Measurements from ENCODE around the gene B3GAT1.

The B3GAT1 gene

GRCh38 chr11:134389464-134390180 lies 22.4 kb downstream of the B3GAT1 start:
- DNase-seq: no peak

DNA sequence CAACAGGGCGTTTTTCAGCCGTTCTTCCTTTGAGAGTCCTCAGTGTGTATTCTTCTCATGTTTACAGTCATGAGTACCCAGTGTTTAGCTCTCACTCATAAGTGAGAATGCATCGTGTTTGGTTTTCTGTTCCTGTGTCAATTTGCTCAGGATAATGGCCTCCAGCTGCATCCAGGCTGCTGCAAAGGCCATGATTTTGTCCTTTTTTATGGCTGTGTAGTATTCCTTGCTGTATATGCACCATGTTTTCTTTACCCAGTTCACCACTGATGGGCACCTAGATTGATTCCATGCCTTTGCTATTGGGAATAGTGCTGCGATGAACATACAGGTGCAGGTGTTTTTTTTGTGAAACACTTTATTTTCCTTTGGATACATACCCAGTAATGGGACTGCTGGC lies 23.5 kb downstream of the B3GAT1 start:
- DNase-seq: no peak

DNA sequence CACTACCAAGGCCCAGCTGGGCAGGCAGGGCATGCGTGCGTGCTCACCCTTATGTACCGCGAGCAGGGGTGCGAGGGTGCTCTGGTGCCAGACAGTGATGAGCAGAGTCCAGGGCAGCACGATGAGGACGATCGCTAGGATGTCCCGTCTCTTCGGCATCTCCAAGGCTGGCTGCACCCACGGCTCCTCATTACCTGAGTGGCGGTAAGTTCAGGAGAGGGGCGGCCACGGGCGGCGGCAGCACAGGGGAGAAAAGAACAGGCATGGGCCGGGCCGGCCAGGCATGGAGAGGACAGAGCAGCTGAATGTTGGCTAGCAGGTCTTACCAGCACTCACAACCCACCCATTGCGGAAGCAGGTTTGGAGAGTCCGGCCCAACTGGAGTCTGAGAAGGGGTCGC lies 24.5 kb downstream of the B3GAT1 start:
- DNase-seq: no peak

DNA sequence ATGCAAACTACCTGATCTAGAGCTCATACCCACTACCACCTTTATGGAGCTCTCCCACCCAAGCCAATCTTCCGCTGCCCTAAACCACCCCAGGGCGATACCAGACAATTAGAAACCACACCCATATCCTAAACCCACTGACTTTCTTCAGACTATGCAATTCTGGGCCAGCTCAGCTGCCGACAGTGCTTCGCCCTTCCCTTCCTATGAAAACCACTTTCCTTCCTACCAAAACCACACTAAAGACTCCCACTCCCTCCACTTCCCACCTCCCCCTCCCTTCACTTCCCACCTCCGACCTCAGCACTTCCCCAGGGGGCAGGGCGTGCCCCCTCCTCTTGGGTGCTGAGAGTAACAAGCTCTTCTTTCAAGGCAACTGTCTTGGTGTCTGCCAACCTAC lies 25.1 kb downstream of the B3GAT1 start:
- no peak for DNase-seq

GRCh38 chr11:134385774-134386565 lies 26.1 kb downstream of the B3GAT1 start:
- DNase-seq: no peak

- DNase-seq: no peak
These were observed 26.9 kb downstream of the B3GAT1 start for GRCh38 chr11:134385171-134385570.

- no peak for DNase-seq
These were observed 27.6 kb downstream of the B3GAT1 start for GRCh38 chr11:134384406-134384805.

GRCh38 chr11:134383576-134384221 lies 28.3 kb downstream of the B3GAT1 start:
- DNase-seq: no peak

DNA sequence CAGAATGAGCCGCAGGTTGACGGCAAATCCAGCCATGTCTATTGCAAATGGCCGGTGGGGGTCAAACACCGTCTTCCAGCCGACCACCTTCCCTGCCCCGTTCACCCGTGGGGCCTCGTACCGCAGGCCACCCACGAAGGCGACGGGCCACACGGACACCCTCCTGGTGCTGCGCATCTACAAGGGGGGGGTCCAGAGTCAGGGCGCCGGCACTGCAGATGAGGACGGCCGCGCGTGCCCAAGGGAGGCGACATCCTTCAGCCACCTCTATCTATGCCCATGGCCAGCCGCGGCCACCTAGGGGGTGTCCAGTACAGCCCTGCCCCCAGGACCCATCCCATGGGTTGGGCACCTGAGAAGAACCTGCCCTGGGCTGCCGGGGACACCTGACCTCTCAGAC lies 29.2 kb downstream of the B3GAT1 start:
- DNase-seq: no peak

GRCh38 chr11:134382257-134382656 lies 29.8 kb downstream of the B3GAT1 start:
- no peak for DNase-seq

GRCh38 chr11:134380785-134381184 lies 31.3 kb downstream of the B3GAT1 start:
- DNase-seq: no peak

- no peak for DNase-seq
These were observed 31.8 kb downstream of the B3GAT1 start for GRCh38 chr11:134380229-134380628.

DNA sequence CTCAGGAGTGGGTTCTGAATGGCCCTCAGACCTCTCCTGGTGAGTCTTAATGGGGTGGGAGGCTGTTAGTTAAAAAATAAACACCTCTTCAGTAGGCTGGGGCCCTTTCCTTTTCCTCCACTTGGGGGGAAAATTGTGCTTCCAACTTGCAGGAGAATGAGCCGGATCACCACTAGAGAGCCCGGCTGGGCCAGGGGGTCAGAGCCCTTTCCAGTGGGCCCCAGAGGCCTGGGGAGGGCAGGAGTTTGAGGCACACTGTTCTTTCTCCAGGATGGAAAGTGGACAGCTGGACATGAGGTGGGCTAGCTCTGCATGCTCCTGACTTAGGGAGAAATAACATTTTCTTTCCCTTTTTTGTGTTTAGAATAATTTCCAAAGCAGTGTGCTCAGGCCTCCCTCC lies 32.8 kb downstream of the B3GAT1 start:
- no peak for DNase-seq

GRCh38 chr11:134377876-134378275 lies 34.2 kb downstream of the B3GAT1 start:
- DNase-seq: no peak

DNA sequence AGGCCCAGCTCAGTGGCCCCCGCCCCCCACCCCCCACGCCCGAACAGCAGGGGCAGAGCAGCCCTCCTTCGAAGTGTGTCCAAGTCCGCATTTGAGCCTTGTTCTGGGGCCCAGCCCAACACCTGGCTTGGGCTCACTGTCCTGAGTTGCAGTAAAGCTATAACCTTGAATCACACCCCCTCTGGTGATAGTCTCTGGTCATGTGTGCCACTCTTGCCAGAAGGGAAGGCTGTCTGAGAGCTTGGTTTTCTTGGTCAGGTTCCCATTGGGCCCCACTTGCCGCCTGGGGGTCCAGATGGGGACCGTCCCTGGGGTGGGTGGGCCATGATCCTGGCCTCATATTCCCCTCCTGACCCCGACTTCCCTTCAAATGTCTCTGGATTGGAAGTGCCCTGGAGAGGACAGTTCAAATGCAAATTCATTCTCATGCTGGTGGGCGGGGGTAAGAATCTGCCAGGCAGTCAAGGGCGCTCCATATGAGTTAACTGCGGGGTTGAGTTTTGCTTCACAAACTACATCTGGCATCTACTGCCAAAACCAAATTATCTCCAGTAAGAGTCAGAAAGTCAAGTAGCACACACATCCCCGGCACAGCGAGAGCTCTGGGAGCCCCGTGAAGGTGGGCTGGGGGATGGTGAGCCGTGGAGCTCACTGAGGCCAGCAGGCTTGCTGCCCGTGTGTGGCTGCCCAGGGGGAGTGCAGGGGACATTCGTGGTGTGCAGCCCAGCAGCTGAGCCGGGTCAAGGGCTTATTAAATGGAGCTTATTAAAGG lies 35.7 kb downstream of the B3GAT1 start:
- no peak for DNase-seq

DNA sequence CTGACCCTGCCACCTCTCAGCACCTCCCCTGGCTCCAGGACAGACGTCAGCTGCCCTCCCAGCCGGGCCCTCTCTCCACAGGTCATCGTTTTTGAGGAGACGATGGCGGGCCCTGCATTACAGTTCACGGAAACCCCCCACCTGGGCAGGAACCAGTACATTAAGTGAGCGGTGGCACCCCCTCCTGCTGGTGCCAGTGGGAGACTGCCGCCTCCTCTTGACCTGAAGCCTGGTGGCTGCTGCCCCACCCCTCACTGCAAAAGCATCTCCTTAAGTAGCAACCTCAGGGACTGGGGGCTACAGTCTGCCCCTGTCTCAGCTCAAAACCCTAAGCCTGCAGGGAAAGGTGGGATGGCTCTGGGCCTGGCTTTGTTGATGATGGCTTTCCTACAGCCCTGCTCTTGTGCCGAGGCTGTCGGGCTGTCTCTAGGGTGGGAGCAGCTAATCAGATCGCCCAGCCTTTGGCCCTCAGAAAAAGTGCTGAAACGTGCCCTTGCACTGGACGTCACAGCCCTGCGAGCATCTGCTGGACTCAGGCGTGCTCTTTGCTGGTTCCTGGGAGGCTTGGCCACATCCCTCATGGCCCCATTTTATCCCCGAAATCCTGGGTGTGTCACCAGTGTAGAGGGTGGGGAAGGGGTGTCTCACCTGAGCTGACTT lies 37.0 kb downstream of the B3GAT1 start:
- no peak for DNase-seq

DNA sequence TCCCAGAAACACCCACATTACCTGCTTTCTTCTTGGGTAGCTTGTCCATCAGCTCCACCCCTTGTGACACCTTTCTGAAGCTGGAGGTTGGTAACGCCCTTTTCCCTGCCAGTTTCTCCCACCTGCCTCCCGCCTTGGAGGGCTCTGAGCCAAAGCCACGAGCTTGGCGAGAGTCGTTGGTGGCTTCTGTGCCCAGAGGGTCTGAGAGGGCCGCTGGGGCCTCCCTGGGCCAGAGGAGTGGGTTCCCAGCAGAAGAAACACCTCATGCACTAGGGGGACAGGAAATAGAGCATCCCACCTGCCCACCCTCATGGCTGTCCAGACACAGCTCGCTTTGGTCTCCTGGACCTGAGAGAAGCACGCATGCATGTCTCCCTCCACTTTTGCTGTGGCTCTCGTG lies 37.9 kb downstream of the B3GAT1 start:
- DNase-seq: no peak

- DNase-seq: no peak
These were observed 38.4 kb downstream of the B3GAT1 start for GRCh38 chr11:134373591-134374052.

DNA sequence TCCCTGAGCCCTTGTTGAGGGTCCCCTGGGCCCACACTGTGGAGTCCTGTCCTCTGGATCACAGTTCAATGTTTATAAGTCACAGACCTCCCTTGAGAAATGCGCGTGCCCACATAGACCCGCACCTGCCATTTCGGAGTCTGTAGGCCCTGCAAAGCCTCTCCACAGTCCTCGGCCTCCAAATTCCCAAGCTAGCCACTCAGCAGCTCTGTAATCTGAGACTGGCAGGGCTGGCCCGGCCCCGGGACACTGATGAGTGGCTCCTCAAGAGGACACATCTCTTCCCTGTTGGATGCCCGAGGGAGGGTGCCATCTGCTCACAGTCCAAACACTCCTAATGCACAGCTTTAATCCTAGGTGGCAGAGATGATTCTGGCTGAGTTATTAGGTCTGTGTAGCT lies 39.1 kb downstream of the B3GAT1 start:
- DNase-seq: no peak

DNA sequence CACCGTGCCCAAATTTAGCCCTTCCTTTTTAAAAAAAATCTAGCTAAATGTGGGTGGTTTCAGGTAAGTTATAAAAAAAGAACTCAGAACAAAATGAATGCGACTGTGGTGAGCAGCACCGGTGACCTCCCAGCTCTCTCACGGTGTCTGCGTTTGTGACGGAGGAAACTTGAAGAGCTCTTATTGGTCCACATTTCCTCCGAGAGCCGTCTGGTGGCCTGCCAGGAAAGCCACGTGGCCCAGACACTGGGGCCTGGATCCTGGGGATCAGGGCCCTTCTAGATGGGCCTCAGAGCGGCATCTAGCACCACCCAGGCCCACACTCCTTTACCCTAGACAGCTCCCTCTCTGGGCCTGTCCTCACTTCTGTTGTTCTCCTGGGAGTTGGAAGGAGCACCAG lies 39.5 kb downstream of the B3GAT1 start:
- no peak for DNase-seq

DNA sequence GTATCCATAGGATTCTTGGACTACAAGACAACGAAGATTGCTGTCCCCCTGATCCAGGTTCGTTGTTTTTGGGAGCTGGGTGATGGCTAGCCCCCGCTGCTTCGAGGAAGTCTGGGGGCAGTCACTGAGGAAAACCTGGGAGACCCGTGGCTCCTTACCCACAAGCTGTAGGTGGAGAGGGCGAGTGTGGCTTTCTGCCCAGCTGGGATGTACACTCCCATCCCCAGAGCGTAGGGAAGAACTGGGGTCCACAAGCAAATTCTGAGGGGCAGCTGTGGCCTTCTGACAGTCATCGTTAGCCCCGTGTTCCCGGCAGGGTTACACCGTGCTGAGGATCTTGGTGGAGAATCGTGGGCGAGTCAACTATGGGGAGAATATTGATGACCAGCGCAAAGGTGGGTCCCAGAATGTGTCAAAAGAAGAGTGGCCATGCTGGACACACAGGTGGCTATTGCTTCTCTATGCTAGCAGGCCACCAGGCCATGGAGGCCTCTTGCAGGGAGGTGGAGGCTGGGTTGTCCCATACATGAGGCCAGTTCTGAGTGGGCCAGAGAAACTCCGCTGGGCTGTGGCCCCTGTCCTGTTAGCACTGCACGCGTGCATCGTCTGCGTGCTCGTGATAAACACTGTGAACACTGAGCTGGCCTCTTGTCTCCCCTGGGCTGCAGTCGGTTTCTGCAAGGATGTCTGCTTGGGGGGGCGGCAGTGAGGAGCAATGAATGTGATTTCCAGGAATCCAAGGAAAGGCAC lies 40.4 kb downstream of the B3GAT1 start:
- DNase-seq: no peak

Measured in NCI-H446 treated with DMSO at 0.1 percent for 48 hours (cell line).